GM18520 (cell line): ENCODE results near the gene CMTM7.

Experiments used
- ATAC-seq: cut with Tn5 transposase; IDR thresholded peaks from one replicate; pipeline ENCODE4 v1.9.1; 2021; ENCODE audit not compliant: unreplicated experiment

Gene CMTM7, protein sequence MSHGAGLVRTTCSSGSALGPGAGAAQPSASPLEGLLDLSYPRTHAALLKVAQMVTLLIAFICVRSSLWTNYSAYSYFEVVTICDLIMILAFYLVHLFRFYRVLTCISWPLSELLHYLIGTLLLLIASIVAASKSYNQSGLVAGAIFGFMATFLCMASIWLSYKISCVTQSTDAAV

DNA sequence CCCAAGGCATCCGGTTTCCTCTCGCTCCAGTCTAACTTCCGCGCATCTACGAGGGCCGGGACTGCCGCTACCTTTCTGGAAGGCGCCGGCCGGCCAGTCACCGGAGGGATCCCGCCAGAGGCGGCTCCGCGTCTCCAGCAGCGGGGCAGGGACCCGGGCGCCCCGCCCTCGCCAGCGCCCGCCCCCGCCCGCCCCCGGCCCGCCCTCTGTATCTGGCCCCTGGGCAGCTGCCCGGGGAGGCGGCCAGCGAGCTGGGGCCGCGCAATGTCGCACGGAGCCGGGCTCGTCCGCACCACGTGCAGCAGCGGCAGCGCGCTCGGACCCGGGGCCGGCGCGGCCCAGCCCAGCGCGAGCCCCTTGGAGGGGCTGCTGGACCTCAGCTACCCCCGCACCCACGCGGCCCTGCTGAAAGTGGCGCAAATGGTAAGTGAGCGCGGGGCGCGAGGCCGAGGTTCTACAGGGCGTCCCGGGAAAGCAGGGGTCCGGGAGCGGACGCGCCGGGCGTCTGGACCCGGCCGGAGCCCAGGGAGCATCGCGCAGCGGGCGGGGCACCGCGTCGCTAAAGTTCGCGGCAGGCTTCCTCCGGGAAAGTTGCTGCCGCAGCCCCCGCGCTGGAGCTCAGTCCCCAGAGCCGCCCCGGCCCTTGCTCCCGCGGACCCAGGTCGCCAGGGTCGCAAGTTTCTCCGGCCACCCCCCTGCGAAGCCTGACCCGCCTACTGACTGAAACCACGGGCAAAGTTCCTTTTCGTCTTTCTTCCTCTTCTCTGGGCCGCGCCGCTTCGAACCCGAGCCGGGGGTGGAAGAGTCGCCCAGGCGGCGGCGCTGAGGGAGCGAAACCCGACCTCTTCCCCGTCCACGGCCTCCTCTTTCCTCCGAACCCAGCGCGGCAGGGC, at the start of gene CMTM7:
Gene CMTM7 (plus strand): TSS at position 211 of the 893 bp plus-strand sequence. CDS start 54 bp downstream, at position 265.
- no peak for ATAC-seq

DNA sequence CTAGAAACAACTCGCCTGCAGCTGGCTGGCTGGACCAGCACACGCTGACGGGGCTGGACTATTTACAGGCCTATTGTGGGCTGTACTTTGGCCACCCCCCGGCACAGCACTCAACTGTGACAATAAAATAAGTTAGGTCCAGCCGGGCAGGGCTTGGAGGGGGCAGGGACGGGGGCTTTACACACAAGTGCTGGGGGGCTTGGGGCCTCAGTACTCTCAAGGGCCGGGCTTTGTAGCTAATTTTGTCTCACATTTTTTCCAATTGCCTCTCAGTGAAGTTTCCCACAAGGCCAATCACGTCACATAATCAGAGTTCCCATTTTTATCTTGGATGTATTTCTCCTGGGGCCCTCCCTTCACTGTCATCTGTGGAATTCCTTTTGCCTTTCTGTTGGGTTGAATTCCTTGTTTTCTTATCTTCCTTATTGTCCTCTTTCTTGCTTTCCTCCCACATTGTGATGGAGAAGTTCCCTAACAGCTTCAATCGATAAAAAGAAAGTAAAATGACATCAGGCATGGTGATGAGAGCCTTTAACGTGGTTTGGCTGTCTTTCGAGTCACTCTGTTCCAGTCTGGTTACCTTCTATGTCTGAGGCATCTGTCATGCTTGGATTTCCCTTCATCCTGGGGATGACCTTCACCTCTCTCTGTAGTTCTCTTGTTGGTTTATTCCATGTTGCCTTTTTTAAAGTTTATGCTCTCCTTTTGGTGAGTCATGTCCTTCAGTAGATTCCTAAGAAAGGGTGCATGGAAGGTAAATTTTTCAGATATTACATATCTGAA, 44.1 kb upstream of the CMTM7 start:
- ATAC-seq, result no peak

DNA sequence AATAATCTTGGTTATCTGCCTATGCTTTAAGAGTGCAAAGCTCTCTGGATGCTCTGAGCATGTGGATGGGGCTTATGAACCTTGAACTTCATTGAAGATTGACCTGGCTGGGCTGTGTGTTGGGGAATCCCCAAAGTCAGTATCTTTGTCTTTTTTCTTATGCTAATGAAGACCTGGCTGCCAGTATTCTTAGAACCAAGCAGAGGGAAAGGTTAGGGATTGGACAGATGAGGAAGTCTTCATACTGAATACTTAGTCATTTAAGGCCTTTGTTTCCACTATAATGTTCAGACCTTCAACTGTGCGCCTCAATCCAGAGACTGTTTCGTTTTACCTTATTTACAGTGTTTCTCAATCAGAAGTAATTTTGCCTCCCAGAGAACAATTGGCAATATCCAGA, 42.5 kb upstream of the CMTM7 start:
- ATAC-seq, result no peak

DNA sequence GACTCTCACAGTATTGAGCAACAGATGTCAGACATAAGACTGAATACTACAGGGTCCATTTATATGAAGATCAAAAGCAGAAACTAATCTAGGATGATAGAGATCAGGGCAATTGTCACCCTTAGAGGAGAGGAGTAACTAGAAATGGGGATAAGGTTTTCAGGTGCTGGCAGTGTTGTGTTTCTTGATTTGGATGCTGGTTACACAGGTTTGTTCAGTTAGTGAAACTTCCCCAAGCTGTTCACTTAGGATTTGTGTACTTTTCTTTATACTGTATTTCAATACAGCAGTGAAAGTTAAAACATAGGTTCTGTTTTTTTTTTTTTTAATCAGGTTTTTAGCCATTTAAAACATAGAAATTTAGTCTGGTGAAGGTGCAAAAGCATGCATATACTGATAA, 39.1 kb upstream of the CMTM7 start:
- no peak for ATAC-seq

DNA sequence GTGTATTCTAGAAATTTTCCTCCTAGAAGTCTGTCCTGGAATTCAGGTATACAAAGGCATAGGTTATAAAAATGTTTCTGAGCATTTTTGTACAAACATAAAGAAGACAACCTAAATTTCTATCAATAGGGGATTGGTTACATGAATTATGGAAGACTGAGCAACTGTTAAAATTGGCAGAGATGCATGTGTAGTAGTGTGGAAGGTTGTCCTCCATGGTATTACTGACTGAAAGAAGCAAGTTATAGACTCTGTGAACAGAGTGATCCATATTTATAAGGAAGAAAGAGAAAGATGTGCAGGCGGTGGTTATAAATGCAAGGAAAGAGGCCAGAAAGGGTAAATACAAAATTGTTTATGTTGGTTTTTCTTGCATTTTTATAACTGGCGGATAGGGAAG, 38.3 kb upstream of the CMTM7 start:
- ATAC-seq, result no peak

DNA sequence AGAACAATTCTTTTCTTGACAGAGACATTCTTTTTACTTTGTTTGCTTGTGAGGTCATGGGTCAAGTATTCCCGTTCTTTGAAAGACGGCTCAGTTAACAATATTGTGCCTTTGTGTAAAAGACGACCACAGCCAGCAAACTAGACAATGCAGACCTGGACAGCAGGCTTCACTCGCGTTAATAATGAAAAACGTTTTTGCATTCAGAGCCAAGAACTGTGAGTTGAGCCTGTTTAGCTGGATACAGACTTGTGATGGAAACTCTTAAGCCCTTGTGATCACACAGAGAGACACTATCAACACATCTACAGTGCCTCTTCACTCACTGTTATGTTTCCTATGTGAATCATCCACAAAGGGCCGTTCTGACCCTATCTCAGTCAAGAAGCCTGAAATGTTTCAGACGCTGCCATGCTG, 37.3 kb upstream of the CMTM7 start:
- ATAC-seq, result no peak

DNA sequence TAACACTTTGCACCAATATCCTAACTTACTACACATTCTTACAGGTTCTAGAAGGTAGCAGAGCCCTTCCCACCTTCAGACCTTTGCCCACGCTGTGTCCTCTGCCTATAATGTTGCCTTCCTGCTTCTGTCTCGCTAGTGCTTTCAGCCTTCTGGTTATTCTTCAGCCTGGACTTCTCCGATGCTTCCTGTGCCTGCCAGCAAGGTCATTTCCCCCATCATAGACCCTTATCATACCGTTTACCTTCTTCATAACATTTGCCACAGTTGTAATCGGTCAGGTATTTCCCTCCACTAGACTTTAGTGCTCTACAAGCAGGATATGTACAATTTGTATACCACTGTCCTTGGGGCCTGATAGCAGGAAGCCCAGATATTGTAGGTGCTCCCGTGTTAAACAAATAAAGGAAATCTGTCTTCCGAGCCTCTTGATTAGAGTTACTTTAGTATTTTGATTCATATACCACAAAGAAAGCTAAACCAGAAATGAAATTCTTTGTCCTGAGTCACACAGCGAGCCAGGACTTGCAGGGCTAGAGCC, 35.8 kb upstream of the CMTM7 start:
- no peak for ATAC-seq

DNA sequence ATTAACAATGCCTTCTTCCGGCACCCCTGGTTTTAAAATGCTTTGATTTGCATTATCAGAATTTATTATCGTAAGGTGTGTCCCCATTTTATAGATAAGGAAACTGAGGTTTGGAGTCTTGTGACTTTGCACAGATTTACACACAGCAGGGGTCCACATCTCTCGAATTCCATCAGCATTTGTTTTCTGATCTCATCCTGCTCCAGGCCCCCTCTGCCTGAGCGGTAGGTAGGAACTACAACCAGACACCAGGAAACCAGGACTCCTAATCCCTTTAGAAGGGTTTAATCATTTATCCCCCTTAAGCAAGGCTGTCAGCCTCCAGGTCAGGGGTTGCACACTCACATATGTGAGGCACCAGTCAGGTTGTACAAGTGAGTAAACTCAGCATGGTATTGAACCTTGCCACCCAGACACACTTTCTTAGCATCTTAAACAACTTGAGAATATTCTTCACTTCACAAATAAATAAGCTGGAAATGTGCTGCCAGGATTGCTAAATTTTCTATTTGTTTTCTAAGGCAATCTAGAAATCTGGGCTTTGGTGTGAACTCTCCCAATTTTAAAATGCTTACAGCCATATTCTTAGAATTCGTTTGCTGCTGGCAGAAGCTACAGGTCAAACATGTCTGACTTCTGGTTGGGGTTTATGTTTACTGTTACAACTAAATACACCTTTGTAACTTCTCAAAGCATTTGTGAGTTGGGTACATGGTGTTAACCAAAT, 31.7 kb upstream of the CMTM7 start:
- ATAC-seq, result no peak

DNA sequence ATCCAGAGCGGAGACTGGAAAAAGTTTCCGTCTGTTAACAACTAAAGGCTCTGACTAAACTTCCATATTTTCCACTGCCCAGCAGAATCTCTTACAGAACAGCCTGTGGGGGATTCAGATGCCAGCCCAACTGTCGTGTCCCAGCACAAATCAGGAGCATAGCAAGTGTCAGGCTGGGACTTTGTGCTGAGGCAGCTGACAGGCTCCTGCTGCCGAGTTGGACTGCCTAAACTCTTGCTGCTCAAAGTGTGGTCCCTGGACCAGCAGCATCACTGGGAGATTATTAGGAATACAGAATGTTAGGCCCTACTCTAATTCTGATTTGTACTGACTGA, 31.2 kb upstream of the CMTM7 start:
- no peak for ATAC-seq

DNA sequence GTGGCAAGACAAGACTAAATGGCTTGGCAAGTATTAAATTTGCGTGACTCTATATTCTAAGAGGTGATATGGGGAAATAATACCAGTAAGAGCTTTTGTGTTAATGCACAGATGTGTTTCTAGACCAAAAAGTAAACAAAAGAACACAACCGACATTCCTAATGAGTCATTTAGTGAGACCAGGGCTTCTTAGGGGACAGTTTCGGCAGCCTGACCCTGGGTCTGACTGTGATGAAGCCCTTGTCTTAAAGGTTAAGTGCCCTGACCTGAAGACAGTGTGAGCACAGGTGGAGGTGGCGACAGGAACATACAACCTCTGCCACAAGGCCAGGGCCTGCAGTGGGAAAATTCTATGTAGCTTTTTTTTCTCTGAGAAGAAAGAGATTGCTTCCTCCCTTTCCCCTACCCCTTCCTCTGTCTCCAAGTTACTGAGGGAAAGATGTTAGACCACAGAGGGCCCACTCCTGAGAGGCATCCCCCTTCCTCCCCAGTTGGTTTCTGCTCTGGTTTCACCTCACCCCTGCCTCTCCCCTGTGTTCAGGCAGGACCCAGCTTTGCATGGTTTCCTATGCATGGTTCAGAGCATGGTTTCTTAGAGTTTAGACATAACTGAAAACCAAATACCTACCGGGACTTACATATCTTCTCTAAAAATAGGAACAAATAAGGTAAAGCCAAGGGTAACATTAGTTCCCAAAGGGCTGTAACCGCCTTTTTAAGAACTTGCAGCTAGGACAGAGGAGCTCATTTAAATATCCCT, 24.8 kb upstream of the CMTM7 start:
- ATAC-seq, result no peak

DNA sequence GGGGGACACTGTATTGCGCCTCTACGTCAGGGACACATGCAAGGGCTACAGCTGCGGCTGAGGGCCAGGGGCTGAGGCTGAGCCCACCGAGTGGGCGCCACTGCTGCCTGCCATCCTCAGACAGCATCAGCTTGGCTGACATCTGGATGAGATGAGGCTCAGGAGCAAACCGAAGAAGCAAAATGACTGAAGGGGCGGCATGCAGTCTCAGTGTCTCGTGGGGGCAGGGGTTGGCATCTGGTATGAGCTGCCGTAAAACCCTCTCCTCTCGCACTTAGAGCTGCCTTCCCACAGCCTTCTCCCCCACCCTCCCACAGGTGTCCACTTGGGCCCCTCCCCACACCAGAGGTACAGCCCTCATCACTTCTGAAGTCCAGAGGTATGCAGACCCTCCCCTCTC, 24.2 kb upstream of the CMTM7 start:
- no peak for ATAC-seq

DNA sequence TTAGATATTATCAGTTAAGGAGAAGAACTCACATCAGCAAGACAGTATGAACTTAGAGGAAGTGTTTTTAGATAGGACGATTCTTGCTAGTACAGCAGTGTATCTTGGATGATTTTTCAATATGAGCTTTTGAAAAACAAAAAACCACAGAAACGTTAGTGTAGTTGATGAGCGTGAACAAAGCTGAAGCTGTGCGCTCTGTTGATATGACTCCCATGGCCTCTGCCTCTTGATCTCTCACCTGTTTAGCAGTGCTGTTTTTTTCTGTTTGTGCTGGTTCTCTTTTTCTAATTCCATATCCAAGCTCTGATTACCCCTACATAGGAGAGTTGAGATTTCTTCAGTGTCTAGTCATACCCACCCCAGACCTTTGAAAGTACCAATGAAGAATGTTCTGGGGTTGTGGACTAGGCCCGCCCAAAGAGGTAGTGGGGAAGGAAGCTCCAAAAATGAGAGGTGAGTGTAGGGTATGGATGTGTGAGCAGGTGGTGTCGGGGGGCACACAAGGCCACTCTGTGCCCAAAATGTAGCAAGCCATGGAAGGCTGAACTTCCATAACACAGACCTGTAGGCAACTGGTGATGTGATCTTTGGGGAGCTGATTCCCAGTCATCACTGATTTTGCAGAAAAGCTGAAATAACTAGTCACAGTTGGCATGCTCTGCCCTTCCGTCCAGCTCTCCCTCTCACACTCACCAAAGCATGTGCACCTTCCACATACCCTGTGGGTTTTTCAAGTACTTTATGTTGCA, 20.0 kb upstream of the CMTM7 start:
- ATAC-seq, result no peak

DNA sequence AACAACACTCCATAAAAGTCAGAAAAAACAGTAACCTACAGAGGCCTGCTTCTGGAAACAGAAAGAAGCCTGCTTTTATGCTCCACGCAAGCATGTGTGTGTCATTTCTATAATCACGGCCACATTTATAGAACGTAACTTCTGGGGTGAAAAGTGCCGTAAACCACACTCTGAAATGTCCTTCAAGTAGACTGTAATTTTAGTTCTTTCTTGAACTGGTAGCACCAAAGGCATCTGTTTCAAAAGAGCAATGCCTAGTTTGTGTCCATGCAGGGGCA, 19.5 kb upstream of the CMTM7 start:
- no peak for ATAC-seq

DNA sequence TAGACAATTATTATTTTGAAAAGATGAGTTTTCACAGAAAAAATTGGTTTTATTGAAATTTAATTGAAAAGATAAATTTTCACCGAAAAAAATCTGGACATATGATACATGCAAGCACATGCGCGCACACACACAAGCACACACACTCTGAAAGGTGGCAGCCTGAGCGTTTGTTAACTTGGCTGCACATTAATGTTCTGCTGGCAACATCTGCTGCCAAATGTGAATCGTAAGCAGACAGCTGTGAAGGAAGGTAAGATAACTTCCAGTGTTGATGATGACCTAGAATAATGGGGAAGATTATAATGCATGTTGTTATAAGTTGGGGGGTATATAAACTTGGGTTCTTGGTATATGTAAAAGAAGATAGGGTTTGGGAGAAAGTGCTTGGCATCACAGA, 18.4 kb upstream of the CMTM7 start:
- no peak for ATAC-seq

DNA sequence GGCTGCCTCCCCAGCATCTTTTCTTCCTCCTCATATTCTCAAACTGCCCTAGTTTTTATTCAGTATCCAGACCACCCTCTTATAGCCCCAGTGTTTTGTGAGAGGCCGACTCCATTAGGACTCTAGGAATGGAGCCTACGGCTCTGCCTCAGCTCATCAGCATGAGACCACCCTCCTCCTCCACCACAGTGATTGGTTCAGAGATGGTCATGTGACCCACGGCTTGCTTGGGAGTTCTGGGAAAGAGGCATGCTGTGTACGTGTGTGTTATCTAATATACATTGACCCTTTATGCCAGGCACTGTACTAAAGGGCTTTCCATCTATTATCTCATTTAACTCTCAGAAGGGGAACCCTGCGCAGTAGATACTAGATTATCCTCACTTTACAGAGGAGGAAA, 17.8 kb upstream of the CMTM7 start:
- no peak for ATAC-seq

DNA sequence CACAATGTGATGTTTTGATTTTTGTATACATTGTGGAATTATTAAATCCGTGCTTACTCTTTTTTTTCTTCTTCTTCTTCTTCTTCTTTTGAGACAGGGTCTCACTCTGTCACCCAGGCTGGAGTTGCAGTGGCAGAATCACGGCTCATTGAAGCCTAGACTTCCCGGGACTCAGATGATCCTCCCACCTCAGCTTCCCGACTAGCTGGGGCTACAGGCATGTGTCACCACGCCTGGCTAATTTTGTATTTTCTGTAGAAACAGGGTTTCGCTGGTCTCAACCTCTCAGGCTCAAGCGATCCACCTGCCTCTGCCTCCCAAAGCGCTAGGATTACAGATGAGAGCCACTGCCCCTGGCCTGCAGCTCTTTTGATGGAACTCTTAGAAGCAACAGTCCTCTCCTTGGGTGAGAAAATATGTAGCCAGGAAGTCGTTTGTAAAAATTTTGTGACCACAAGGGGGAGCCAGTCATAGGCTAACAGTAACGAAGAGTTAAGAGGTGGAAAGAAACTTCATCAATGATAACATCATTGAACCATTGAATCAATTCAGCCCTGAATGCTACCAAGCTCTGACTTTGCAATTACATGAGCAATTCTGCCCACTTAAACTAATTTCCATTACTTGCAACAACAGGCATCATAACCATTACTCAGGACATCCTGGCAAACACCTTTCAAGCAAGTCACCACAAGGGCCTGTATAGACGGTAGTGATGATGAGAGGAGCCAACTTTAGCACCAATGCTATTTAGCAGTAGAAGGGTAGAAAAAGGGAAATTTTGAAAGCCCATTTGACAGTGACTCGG, 16.7 kb upstream of the CMTM7 start:
- ATAC-seq, result no peak

DNA sequence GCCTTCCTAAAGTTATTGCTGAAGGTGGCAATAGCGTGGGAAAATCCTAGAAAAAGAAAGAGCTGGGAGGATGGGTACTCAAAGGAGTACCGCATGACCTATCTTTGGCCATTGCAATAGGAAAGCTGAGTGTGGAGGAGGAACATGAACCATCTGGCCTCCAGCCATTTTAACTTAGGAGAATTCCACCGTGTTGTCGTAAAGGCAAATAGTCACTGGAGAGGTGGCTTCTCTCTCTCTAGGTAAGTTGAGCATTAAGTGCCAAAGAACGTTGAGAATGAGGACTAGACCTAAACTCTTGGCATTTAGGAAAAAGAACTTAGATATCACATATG, 16.1 kb upstream of the CMTM7 start:
- ATAC-seq, result no peak

DNA sequence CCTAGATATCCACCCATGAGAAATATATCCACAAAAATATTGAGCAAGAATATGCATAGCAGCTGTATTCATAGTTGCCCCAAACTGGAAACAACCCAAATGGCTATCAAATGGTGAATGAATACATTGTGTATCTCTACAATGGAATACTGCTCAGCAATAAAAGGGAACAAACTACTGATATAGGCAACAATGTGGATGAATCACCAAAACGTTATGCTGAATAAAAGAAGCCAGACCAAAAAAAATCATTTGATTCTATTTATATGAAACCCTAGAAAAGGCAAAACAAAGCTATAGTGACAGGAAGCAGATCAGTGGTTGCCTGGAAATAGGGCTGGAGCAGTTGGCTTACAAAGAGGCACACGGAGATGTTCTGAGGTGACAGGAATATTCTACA, 15.5 kb upstream of the CMTM7 start:
- ATAC-seq, result no peak

DNA sequence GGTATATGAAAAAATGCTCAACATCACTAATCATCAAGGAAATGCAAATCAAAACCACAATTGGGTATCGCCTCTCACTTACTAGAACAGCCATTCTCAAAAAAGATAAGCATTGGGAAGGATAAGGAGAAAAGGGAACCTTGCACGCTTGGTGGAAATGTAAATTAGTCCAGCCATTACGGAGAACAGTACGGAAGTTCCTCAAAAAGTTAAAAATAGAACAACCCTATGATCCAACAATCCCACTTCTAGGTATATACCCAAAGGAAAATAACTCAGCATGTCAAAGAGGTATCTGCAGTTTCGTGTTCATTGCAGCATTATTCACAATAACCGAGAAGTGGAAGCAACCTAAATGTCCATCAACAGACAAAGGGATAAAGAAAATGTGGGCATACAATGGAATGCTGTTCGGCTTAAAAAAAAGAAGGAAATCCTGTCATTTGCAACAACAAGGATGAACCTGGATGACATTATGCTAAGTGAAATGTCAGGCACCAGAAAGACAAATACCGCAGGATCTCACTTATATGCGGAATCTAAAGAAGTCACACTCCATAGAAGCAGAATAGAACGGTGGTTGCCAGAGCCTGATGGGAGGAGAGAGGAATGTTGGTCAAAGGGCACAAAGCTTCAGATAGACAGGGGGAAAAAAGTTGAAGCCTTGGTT, 11.7 kb upstream of the CMTM7 start:
- no peak for ATAC-seq
